Endothelial cell of umbilical vein (primary cell): ENCODE data around the gene TNRC6A. TPM values are rescaled to one million over a fixed set of nuclear protein-coding genes. Genes with fewer than 3 reads are reported as not detected.

ENCODE experiments used
- BruUV-seq: library from RNA; stranded (reverse); fragments of 400-500 nt; replicated peaks from 2 replicates; lab custom pipeline; 2021; lab: Mats Ljungman, UMichigan
- CTCF ChIA-PET: fragments of 300-600, 350-600 bp; sonication (Branson Sonifier 250); formaldehyde crosslinking; loops from one replicate; lab custom pipeline; 2021; ENCODE audit warnings: antibody characterized with exemption, inconsistent platforms; lab: Charles Lee
- POLR2A ChIA-PET: fragments of 300-600, 350-600 bp; sonication (Branson Sonifier 250); formaldehyde crosslinking; loops from one replicate; lab custom pipeline; 2021; ENCODE audit warnings: antibody characterized with exemption, inconsistent platforms; lab: Charles Lee
- DNase-seq: peaks from one replicate; pipeline ENCODE4 v3.0.0-alpha.2; 2011; ENCODE audit warnings: low read depth, low spot score
- FAIRE-seq: peaks from 2 replicates; lab custom pipeline; 2011; peaks lifted over from hg19 to GRCh38; lab: Jason Lieb, UNC
- H2AFZ ChIP-seq: 2 replicates; pipeline ENCODE4 v1.6.0; 2012; ENCODE audit warnings: low read depth, low read length, control low read depth, inconsistent platforms
- H3K27ac ChIP-seq: 2 replicates; pipeline ENCODE4 v1.5.1; 2011; ENCODE audit warnings: low read depth, mild to moderate bottlenecking, control low read depth, low read length, moderate library complexity; ENCODE audit not compliant: insufficient read depth
- H3K27me3 ChIP-seq, 2 experiments: 2 replicates each; pipeline versions ENCODE4 v1.6.0 to v1.6.1; 2011; ENCODE audit warnings: low read length in 2 of 2, mixed read lengths in 1 of 2; ENCODE audit not compliant: control insufficient read depth in 2 of 2, insufficient read depth in 2 of 2
- H3K36me3 ChIP-seq, 2 experiments: 2 replicates in 1 of 2; 3 replicates in 1 of 2; pipeline ENCODE4 v1.5.1; 2011; ENCODE audit warnings: low read length in 2 of 2, mild to moderate bottlenecking in 1 of 2, moderate library complexity in 1 of 2; ENCODE audit not compliant: control insufficient read depth in 2 of 2, insufficient read depth in 2 of 2; ENCODE audit errors: extremely low read depth in 1 of 2
- H3K4me1 ChIP-seq: 3 replicates; pipeline ENCODE4 v1.5.1; 2011; ENCODE audit warnings: mild to moderate bottlenecking, low read length; ENCODE audit not compliant: control insufficient read depth, insufficient read depth; ENCODE audit errors: extremely low read depth
- H3K4me2 ChIP-seq: 2 replicates; pipeline ENCODE4 v1.6.1; 2011; ENCODE audit warnings: low read length, control low read depth, mixed read lengths; ENCODE audit not compliant: insufficient read depth
- H3K4me3 ChIP-seq, 3 experiments: fragments of 200-600 bp in 1 of 3; sonication (generic), shearing (Covaris generic) in 1 of 3; replicated peaks in 1 of 3; 2 replicates each; pipeline ENCODE4 v1.5.1; 2011 to 2016; ENCODE audit warnings: control low read depth in 3 of 3, low read length in 3 of 3, mild to moderate bottlenecking in 2 of 3, inconsistent platforms in 1 of 3, low read depth in 1 of 3, moderate library complexity in 1 of 3; ENCODE audit not compliant: insufficient read depth in 1 of 3
- H3K79me2 ChIP-seq: 2 replicates; pipeline ENCODE4 v1.6.0; 2012; ENCODE audit warnings: low read length, inconsistent platforms; ENCODE audit not compliant: control insufficient read depth, insufficient read depth
- H3K9ac ChIP-seq: replicated peaks from 2 replicates; pipeline ENCODE3; 2011; ENCODE audit warnings: low read length, control low read depth; ENCODE audit not compliant: insufficient read depth; ENCODE audit errors: extremely low read depth
- H3K9me1 ChIP-seq: replicated peaks from 3 replicates; pipeline ENCODE4 v1.6.0; 2011; ENCODE audit warnings: mild to moderate bottlenecking, low read length; ENCODE audit not compliant: control insufficient read depth, insufficient read depth; ENCODE audit errors: extremely low read depth
- H3K9me3 ChIP-seq: replicated peaks from 2 replicates; pipeline ENCODE4 v1.5.1; 2012; ENCODE audit warnings: low read length, inconsistent platforms; ENCODE audit not compliant: control insufficient read depth, insufficient read depth
- H4K20me1 ChIP-seq: replicated peaks from 2 replicates; pipeline ENCODE3; 2011; ENCODE audit warnings: mild to moderate bottlenecking, low read length; ENCODE audit not compliant: control insufficient read depth, insufficient read depth; ENCODE audit errors: extremely low read depth
- CTCF ChIP-seq, 2 donors: IDR thresholded peaks; 1 replicate in 1 of 2; 2 replicates in 1 of 2; pipeline ENCODE4 v1.5.1; 2011; ENCODE audit warnings: low read length in 2 of 2, mild to moderate bottlenecking in 2 of 2, moderate library complexity in 2 of 2, control low read depth in 1 of 2, inconsistent platforms in 1 of 2, low read depth in 1 of 2; ENCODE audit not compliant: insufficient read depth in 1 of 2; ENCODE audit errors: extremely low read depth in 1 of 2
- EZH2 ChIP-seq: IDR thresholded peaks from 2 replicates; pipeline ENCODE4 v1.6.1; 2012; ENCODE audit warnings: borderline replicate concordance, low read depth, mild to moderate bottlenecking, moderate library complexity, low read length, inconsistent platforms; ENCODE audit not compliant: severe bottlenecking
- FOS ChIP-seq: IDR thresholded peaks from 2 replicates; pipeline ENCODE4 v1.6.1; 2011; ENCODE audit warnings: mild to moderate bottlenecking, low read length, moderate library complexity, borderline replicate concordance; ENCODE audit not compliant: insufficient read depth
- GATA2 ChIP-seq: IDR thresholded peaks from 2 replicates; pipeline ENCODE4 v1.7.0; 2011; ENCODE audit warnings: low read depth, mild to moderate bottlenecking, moderate library complexity, mixed read lengths, low read length; ENCODE audit not compliant: insufficient read length, insufficient read depth
- JUN ChIP-seq: IDR thresholded peaks from 2 replicates; pipeline ENCODE4 v1.6.1; 2011; ENCODE audit warnings: borderline replicate concordance, low read depth; ENCODE audit not compliant: insufficient read length, insufficient read depth
- MAX ChIP-seq: IDR thresholded peaks from 2 replicates; pipeline ENCODE4 v1.6.1; 2011; ENCODE audit not compliant: insufficient read depth, insufficient read length
- MYC ChIP-seq: IDR thresholded peaks from one replicate; pipeline ENCODE4 v1.6.1; 2011; ENCODE audit warnings: mild to moderate bottlenecking, low read depth, low read length
- POLR2A ChIP-seq: IDR thresholded peaks from 2 replicates; pipeline ENCODE4 v1.6.1; 2012; ENCODE audit warnings: low read depth, mild to moderate bottlenecking, control low read depth, low read length
- POLR2AphosphoS5 ChIP-seq: IDR thresholded peaks from 2 replicates; pipeline ENCODE4 v1.6.1; 2012; ENCODE audit warnings: low read depth, mild to moderate bottlenecking, control low read depth, low read length, moderate library complexity; ENCODE audit not compliant: insufficient read depth
- dilution Hi-C: fragments of 300-500 bp; cut with MboI; formaldehyde crosslinking; loops from one replicate; pipeline ENCODE4 v1.15.0; 2019; ENCODE audit warnings: low sequenced_read_pairs; ENCODE audit not compliant: extremely low pct_ligation_motif_present
- intact Hi-C: fragments of 100-400 bp; cut with micrococcal nuclease; formaldehyde crosslinking; loops from one replicate; pipeline ENCODE4 v1.10.0; 2022
- polyA plus RNA-seq, 4 experiments: library from polyadenylated mRNA; depleted of rRNA in 3 of 4; stranded (reverse) in 3 of 4; unstranded in 1 of 4; fragments of >200 nt; gene quantifications; 2 replicates each; pipeline versions ENCODE4 v1.2.1 to v1.2.3, GENCODE V29; 2011 to 2012; ENCODE audit warnings: missing spikeins in 1 of 4
- total RNA-seq: library from RNA; stranded (reverse); gene quantifications from 2 replicates; pipeline ENCODE4 v1.2.3, GENCODE V29; 2021

Gene TNRC6A
- total and polyA plus RNA-seq, 2 donors (not counting 3 experiments of a cell fraction or from before 2014, with no cell fraction given) = 39.3 to 74.5 TPM

- no TSS peak for BruUV-seq
- H2AFZ ChIP-seq = peak overlapping the region; percentile 89
- intact Hi-C loops (loop anchor here (1.0 to 10.0 kb wide), 3 partner anchors 29 to 255 kb away; no protein-coding TSS in a partner anchor), dilution Hi-C loops (no loop called here)
- no peaks in the 10 kb centered on the region for H3K27me3 ChIP-seq
- DNase-seq = peak; percentile 45
- H3K4me3 ChIP-seq = peak overlapping the region; percentile 89 to 98 (median 96)
- peaks cover 22% of the 10 kb centered on the region for H3K4me1 ChIP-seq
- no peaks in the 10 kb centered on the region for H4K20me1 ChIP-seq
- peak overlapping the region; percentile 90 for H3K4me2 ChIP-seq
- FAIRE-seq = peak; percentile 44
- TF ChIP-seq FOS = peak; percentile 51
- no peak for TF ChIP-seq MYC
- no peaks in the 10 kb centered on the region for H3K9me3 ChIP-seq
- peaks cover 3% of the 10 kb centered on the region for H3K9me1 ChIP-seq
- ChIA-PET CTCF (interaction anchor here (0.6 to 1.3 kb wide), 8 partner anchors 11 to 204 kb away, joined by 3 to 6 read pairs (median 3); no protein-coding TSS in a partner anchor), POLR2A (interaction anchor here (0.5 to 0.7 kb wide), 3 partner anchors 28 to 64 kb away, joined by 4 to 5 read pairs (median 5); no protein-coding TSS in a partner anchor)
- peak overlapping the region; percentile 83 for H3K9ac ChIP-seq
- H3K27ac ChIP-seq = peak overlapping the region; percentile 74
- peaks cover 55% of the 10 kb centered on the region for H3K79me2 ChIP-seq
- H3K36me3 ChIP-seq = peaks cover 2 to 3% of the 10 kb centered on the region in 2 experiments
Observed at GRCh38 chr16:24729951-24730815, 732 bp downstream of the TNRC6A start.

GRCh38 chr16:24730914-24731313 is 1.5 kb downstream of the TNRC6A start:
- Histone ChIP-seq H3K9ac (peak overlapping the region; percentile 14), H3K4me1 (peaks cover 23% of the 10 kb centered on the region), H3K9me3 (no peaks in the 10 kb centered on the region), H2AFZ (no peak overlapping the region), H3K27me3 (no peaks in the 10 kb centered on the region), H3K4me3 (peak overlapping the region; percentile 89 to 98 (median 96)), H3K4me2 (peak overlapping the region; percentile 90), H4K20me1 (no peaks in the 10 kb centered on the region), H3K27ac (no peak overlapping the region), H3K36me3 (peaks cover 2 to 3% of the 10 kb centered on the region in 2 experiments), H3K9me1 (peaks cover 3% of the 10 kb centered on the region), H3K79me2 (peaks cover 61% of the 10 kb centered on the region)
- DNase-seq (no peak), FAIRE-seq (no peak)
- TF ChIP-seq MAX = no peak
- TF ChIP-seq POLR2A = no peak
- TF ChIP-seq MYC = no peak
- TF ChIP-seq GATA2 = no peak
- no peak for TF ChIP-seq CTCF (IDR thresholded peaks at IDR 0.05; ENCODE audit: extremely low read depth in 1 of 2, insufficient read depth in 1 of 2, low read depth in 1 of 2, low read length in 2 of 2)
- TF ChIP-seq EZH2 = no peak
- TF ChIP-seq POLR2AphosphoS5 = no peak
- no peak for TF ChIP-seq FOS
- TF ChIP-seq JUN = no peak
- POLR2A ChIA-PET = interaction anchor here (0.6 kb wide), 1 partner anchor 29 kb away, joined by 5 read pairs; no protein-coding TSS in a partner anchor
- dilution Hi-C loops = no loop called here
- CTCF ChIA-PET = interaction anchor here (0.6 to 1.3 kb wide), 8 partner anchors 10 to 204 kb away, joined by 3 to 6 read pairs (median 3); no protein-coding TSS in a partner anchor
- intact Hi-C loops = loop anchor here (5.0 kb wide), 1 partner anchor 64 kb away; no protein-coding TSS in a partner anchor
- TSS peak; percentile 37 for BruUV-seq
